ENCODE data around the gene CDH13.

Gene CDH13

DNA sequence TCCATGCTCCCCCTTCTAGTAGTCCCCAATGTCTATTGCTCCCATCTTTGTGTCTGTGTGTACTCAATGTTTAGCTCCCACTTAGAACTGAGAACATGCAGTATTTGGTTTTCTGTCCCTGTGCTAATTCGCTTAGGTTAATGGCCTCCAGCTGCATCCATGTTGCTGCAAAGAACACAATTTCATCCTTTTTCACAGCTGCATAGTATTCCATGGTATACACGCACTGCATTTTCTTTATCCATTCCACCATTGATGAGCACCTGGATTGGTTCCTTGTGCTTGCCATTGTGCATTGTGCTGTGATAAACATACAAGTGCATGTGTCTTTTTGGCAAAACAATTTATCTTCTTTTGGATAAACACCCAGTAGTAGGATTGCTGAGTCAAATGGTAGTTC lies 1104.0 kb downstream of the CDH13 start:
- no peaks in the 10 kb centered on the region for H3K27me3 ChIP-seq (ENCODE audit: insufficient read depth, poor library complexity, severe bottlenecking)
- no peak overlapping the region for H3K27ac ChIP-seq (ENCODE audit: poor library complexity, severe bottlenecking)
- no peaks in the 10 kb centered on the region for H3K36me3 ChIP-seq (ENCODE audit: low read depth)
- no peak overlapping the region for H3K4me3 ChIP-seq (ENCODE audit: severe bottlenecking)
- ATAC-seq (ENCODE audit: low read depth) (no peak), DNase-seq (ENCODE audit: low spot score) (no peak)
- TF ChIP-seq, protein P1, sequence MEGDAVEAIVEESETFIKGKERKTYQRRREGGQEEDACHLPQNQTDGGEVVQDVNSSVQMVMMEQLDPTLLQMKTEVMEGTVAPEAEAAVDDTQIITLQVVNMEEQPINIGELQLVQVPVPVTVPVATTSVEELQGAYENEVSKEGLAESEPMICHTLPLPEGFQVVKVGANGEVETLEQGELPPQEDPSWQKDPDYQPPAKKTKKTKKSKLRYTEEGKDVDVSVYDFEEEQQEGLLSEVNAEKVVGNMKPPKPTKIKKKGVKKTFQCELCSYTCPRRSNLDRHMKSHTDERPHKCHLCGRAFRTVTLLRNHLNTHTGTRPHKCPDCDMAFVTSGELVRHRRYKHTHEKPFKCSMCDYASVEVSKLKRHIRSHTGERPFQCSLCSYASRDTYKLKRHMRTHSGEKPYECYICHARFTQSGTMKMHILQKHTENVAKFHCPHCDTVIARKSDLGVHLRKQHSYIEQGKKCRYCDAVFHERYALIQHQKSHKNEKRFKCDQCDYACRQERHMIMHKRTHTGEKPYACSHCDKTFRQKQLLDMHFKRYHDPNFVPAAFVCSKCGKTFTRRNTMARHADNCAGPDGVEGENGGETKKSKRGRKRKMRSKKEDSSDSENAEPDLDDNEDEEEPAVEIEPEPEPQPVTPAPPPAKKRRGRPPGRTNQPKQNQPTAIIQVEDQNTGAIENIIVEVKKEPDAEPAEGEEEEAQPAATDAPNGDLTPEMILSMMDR (IDR thresholded peaks at IDR 0.05; ENCODE audit: poor library complexity, severe bottlenecking), result no peak
- H3K4me1 ChIP-seq (ENCODE audit: insufficient read depth, poor library complexity, severe bottlenecking), result no peaks in the 10 kb centered on the region
- no peaks in the 10 kb centered on the region for H3K9me3 ChIP-seq (ENCODE audit: severe bottlenecking)

DNA sequence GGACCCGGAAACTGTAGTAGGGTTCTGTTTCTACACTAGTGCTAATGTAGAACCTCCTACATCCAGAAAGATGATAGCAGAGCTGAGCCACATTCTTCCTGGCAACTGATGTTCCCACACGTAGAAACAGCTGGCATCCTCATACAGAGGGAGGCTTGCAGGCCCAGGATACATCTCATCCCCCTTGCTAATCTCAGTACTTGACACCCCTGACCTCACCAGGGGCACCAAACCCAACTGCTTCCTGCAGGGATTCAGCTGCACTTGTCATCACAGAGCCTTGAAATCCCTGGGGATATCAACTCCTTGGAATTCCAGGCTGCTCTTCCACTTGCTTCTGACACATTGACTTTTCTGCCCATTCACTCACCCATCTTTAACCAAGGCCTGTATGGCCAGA lies 1105.8 kb downstream of the CDH13 start:
- DNase-seq (ENCODE audit: low spot score), result no peak
- H3K36me3 ChIP-seq (ENCODE audit: low read depth), result no peaks in the 10 kb centered on the region
- no peaks in the 10 kb centered on the region for H3K27me3 ChIP-seq (ENCODE audit: insufficient read depth, poor library complexity, severe bottlenecking)
- ATAC-seq (ENCODE audit: low read depth), result no peak
- no peaks in the 10 kb centered on the region for H3K4me1 ChIP-seq (ENCODE audit: insufficient read depth, poor library complexity, severe bottlenecking)
- H3K9me3 ChIP-seq (ENCODE audit: severe bottlenecking), result no peaks in the 10 kb centered on the region
- TF ChIP-seq, protein P1 (IDR thresholded peaks at IDR 0.05; ENCODE audit: poor library complexity, severe bottlenecking), result no peak
- no peak overlapping the region for H3K4me3 ChIP-seq (ENCODE audit: severe bottlenecking)
- no peak overlapping the region for H3K27ac ChIP-seq (ENCODE audit: poor library complexity, severe bottlenecking)

DNA sequence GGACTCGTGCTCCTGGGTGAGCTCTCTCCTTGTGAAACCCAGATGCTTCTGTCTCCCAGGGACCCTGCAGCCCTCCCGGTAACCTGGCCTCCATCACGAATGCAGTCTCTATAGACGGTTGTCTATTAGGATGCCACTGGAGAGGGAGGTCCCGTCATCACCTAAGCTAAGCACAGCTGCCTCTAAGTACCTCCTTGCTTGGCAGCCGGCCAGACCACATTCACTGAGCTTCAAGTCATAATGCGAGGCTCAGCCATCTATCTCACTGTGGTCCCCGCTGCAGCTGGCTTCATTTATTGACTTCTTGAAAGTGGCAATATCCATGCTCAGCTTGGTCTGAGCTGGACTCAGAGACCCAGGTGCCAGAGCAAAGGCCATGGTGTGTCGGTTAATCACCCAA lies 1106.5 kb downstream of the CDH13 start:
- Histone ChIP-seq H3K36me3 (ENCODE audit: low read depth) (no peaks in the 10 kb centered on the region), H3K9me3 (ENCODE audit: severe bottlenecking) (no peaks in the 10 kb centered on the region), H3K4me3 (ENCODE audit: severe bottlenecking) (no peak overlapping the region), H3K27me3 (ENCODE audit: insufficient read depth, poor library complexity, severe bottlenecking) (no peaks in the 10 kb centered on the region), H3K4me1 (ENCODE audit: insufficient read depth, poor library complexity, severe bottlenecking) (no peaks in the 10 kb centered on the region), H3K27ac (ENCODE audit: poor library complexity, severe bottlenecking) (no peak overlapping the region)
- DNase-seq (ENCODE audit: low spot score) (no peak), ATAC-seq (ENCODE audit: low read depth) (no peak)
- TF ChIP-seq, protein P1 (IDR thresholded peaks at IDR 0.05; ENCODE audit: poor library complexity, severe bottlenecking), result no peak

DNA sequence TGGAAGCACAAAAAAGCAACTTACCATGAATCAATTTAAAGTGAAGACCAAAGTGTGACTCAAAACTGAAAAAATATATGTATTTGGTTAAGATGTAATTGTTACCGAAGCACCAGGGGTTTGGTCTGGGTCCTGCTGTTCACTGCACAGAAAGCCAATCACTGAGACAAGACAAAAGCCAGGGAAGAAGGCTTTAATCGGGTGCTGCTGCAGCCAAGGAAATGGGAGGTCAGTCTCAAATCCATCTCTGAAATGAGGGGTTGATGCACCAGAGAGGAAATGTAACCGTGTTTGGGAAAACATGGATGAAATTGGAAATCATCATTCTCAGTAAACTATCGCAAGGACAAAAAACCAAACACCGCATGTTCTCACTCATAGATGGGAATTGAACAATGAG lies 1107.4 kb downstream of the CDH13 start:
- no peaks in the 10 kb centered on the region for H3K9me3 ChIP-seq (ENCODE audit: severe bottlenecking)
- no peak overlapping the region for H3K27ac ChIP-seq (ENCODE audit: poor library complexity, severe bottlenecking)
- no peaks in the 10 kb centered on the region for H3K27me3 ChIP-seq (ENCODE audit: insufficient read depth, poor library complexity, severe bottlenecking)
- H3K4me3 ChIP-seq (ENCODE audit: severe bottlenecking), result no peak overlapping the region
- H3K36me3 ChIP-seq (ENCODE audit: low read depth), result no peaks in the 10 kb centered on the region
- ATAC-seq (ENCODE audit: low read depth) (no peak), DNase-seq (ENCODE audit: low spot score) (no peak)
- no peaks in the 10 kb centered on the region for H3K4me1 ChIP-seq (ENCODE audit: insufficient read depth, poor library complexity, severe bottlenecking)
- TF ChIP-seq, protein P1 (IDR thresholded peaks at IDR 0.05; ENCODE audit: poor library complexity, severe bottlenecking), result no peak

DNA sequence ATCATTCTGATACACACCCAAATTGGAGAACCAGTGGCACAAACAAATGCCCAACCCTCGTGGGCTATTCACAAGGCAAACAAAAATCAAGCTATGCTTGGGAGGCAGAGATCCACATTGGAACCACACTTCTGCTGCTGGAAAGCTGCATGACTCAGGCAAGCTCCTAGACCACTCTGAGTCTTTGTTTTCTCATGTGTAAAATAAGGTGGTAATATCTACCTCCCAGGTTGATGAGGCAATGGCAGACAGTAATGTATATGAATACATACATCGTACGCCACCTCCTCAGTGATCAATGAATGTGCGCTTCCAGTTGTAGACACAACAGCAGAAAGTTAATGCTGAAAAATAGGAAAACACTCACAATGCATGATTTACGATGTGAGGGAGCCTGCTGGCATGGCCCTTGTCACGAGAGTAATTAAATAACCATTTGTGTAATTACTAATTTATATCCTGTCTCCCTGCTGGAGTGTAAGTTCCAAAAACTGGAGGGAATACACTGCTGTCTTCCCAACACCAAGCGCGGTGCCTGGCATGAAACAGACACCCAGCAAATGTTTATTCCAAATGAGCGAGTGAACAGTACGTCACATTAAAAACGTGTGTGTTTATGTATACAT lies 1111.1 kb downstream of the CDH13 start:
- Histone ChIP-seq H3K27me3 (ENCODE audit: insufficient read depth, poor library complexity, severe bottlenecking) (no peaks in the 10 kb centered on the region), H3K4me3 (ENCODE audit: severe bottlenecking) (no peak overlapping the region), H3K4me1 (ENCODE audit: insufficient read depth, poor library complexity, severe bottlenecking) (no peaks in the 10 kb centered on the region), H3K36me3 (ENCODE audit: low read depth) (no peaks in the 10 kb centered on the region), H3K9me3 (ENCODE audit: severe bottlenecking) (no peaks in the 10 kb centered on the region), H3K27ac (ENCODE audit: poor library complexity, severe bottlenecking) (no peak overlapping the region)
- DNase-seq (ENCODE audit: low spot score) (no peak), ATAC-seq (ENCODE audit: low read depth) (no peak)
- TF ChIP-seq, protein P1 (IDR thresholded peaks at IDR 0.05; ENCODE audit: poor library complexity, severe bottlenecking), result no peak

Measured in RWPE2 (cell line).